ENCODE data around the gene PRSS23. TPM values are rescaled to one million over a fixed set of nuclear protein-coding genes. Genes with fewer than 3 reads are reported as not detected.

The PRSS23 gene
- total RNA-seq, 1 experiment from 2014 or later = 3.8 TPM

- H3K9ac ChIP-seq (ENCODE audit: low read length) = no peak overlapping the region
- H3K4me3 ChIP-seq (replicated peaks in 1 of 2; ENCODE audit: low read depth in 1 of 2, low read length in 2 of 2) = no peak overlapping the region
- H4K20me1 ChIP-seq (ENCODE audit: insufficient read depth) = no peaks in the 10 kb centered on the region
- H3K9me3 ChIP-seq (ENCODE audit: control insufficient read depth in 1 of 2, insufficient read depth in 1 of 2, low read depth in 1 of 2, low read length in 2 of 2) = no peaks in the 10 kb centered on the region
- BruUV-seq (replicated peaks) = no TSS peak
- no peak for ATAC-seq
- no peak for TF ChIP-seq EZH2phosphoT487 (IDR thresholded peaks at IDR 0.05; ENCODE audit: borderline replicate concordance)
- TF ChIP-seq, protein P1, sequence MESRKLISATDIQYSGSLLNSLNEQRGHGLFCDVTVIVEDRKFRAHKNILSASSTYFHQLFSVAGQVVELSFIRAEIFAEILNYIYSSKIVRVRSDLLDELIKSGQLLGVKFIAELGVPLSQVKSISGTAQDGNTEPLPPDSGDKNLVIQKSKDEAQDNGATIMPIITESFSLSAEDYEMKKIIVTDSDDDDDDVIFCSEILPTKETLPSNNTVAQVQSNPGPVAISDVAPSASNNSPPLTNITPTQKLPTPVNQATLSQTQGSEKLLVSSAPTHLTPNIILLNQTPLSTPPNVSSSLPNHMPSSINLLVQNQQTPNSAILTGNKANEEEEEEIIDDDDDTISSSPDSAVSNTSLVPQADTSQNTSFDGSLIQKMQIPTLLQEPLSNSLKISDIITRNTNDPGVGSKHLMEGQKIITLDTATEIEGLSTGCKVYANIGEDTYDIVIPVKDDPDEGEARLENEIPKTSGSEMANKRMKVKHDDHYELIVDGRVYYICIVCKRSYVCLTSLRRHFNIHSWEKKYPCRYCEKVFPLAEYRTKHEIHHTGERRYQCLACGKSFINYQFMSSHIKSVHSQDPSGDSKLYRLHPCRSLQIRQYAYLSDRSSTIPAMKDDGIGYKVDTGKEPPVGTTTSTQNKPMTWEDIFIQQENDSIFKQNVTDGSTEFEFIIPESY (IDR thresholded peaks at IDR 0.05; ENCODE audit: extremely low read depth, insufficient replicate concordance, low read length) = no peak
- no peak for TF ChIP-seq FOSL1 (IDR thresholded peaks at IDR 0.05; ENCODE audit: low read depth)
- no peak for TF ChIP-seq SP1 (IDR thresholded peaks at IDR 0.05; ENCODE audit: low read depth)
- TF ChIP-seq, protein P2, sequence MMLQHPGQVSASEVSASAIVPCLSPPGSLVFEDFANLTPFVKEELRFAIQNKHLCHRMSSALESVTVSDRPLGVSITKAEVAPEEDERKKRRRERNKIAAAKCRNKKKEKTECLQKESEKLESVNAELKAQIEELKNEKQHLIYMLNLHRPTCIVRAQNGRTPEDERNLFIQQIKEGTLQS (IDR thresholded peaks at IDR 0.05) = no peak
- TF ChIP-seq CEBPB (IDR thresholded peaks at IDR 0.05; ENCODE audit: low read depth) = no peak
- H3K27me3 ChIP-seq (ENCODE audit: insufficient read depth, low read length) = peaks cover 7% of the 10 kb centered on the region
- peaks cover under 1 to 29% of the 10 kb centered on the region in 2 experiments for H3K4me1 ChIP-seq (ENCODE audit: control insufficient read depth in 1 of 2, insufficient read depth in 2 of 2, low read length in 2 of 2)
- intact Hi-C loops (cut with micrococcal nuclease) = loop anchor here (5.0 kb wide), 3 partner anchors 63 to 198 kb away; no protein-coding TSS in a partner anchor
- H3K27ac ChIP-seq (ENCODE audit: low read depth, low read length) = no peak overlapping the region
- no peak for DNase-seq (ENCODE audit: low read depth, low spot score)
- no peaks in the 10 kb centered on the region for H3K9me2 ChIP-seq (ENCODE audit: insufficient read depth)
- ChIA-PET CTCF (no interaction called here), RAD21 (ENCODE audit: low non-redundant PET in 1 of 2, low total read pairs in 2 of 2, uncharacterized antibody in 2 of 2, unreplicated experiment in 2 of 2) (no interaction called here), POLR2A (no interaction called here)
- no peaks in the 10 kb centered on the region for H3K36me3 ChIP-seq (ENCODE audit: control insufficient read depth in 1 of 2, insufficient read depth in 2 of 2, low read length in 2 of 2)
- H3K79me2 ChIP-seq (ENCODE audit: insufficient read depth, low read length) = no peaks in the 10 kb centered on the region
- H3K4me2 ChIP-seq (ENCODE audit: low read length) = no peak overlapping the region
- no peak overlapping the region for H2AFZ ChIP-seq (ENCODE audit: low read depth, low read length, poor library complexity, severe bottlenecking)
These were observed 4.6 kb downstream of the PRSS23 start for GRCh38 chr11:86804951-86805350.

DNA sequence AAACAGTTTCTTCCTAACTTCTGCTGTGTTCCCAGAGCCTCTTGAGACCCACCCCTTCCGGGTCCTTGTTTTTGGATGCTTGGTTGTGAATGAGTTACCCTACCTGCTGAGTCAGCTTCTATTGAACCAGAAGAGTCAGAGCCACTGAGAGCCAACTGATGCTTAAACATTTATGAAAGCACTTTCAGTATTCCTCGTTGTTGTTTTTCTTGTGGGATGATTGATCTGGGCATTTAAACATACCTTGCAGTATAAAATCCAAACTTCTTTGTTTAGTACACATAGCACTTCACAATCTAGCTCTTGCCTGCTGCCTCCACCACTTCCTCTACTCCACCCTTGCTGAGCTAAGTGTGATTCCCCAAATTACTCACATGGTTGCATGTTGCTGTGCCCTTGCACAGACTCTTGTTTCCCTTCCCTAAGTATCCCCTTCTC is 5.5 kb downstream of the PRSS23 start:
- no peaks in the 10 kb centered on the region for H3K9me3 ChIP-seq (ENCODE audit: control insufficient read depth in 1 of 2, insufficient read depth in 1 of 2, low read depth in 1 of 2, low read length in 2 of 2)
- no peaks in the 10 kb centered on the region for H4K20me1 ChIP-seq (ENCODE audit: insufficient read depth)
- H3K4me3 ChIP-seq (replicated peaks in 1 of 2; ENCODE audit: low read depth in 1 of 2, low read length in 2 of 2) = no peak overlapping the region
- DNase-seq (ENCODE audit: low read depth, low spot score) (no peak), ATAC-seq (no peak)
- ChIA-PET RAD21 (ENCODE audit: low non-redundant PET in 1 of 2, low total read pairs in 2 of 2, uncharacterized antibody in 2 of 2, unreplicated experiment in 2 of 2) (no interaction called here), CTCF (interaction anchor here (1.2 to 1.5 kb wide), 2 partner anchors 197 to 349 kb away, joined by 3 to 6 read pairs; no protein-coding TSS in a partner anchor), POLR2A (no interaction called here)
- no peaks in the 10 kb centered on the region for H3K9me2 ChIP-seq (ENCODE audit: insufficient read depth)
- BruUV-seq (replicated peaks) = no TSS peak
- no peak overlapping the region for H3K9ac ChIP-seq (ENCODE audit: low read length)
- H2AFZ ChIP-seq (ENCODE audit: low read depth, low read length, poor library complexity, severe bottlenecking) = no peak overlapping the region
- no peak overlapping the region for H3K4me2 ChIP-seq (ENCODE audit: low read length)
- intact Hi-C loops (cut with micrococcal nuclease) = no loop called here
- H3K27ac ChIP-seq (ENCODE audit: low read depth, low read length) = no peak overlapping the region
- H3K79me2 ChIP-seq (ENCODE audit: insufficient read depth, low read length) = no peaks in the 10 kb centered on the region
- peaks cover 7% of the 10 kb centered on the region for H3K27me3 ChIP-seq (ENCODE audit: insufficient read depth, low read length)
- no peaks in the 10 kb centered on the region for H3K36me3 ChIP-seq (ENCODE audit: control insufficient read depth in 1 of 2, insufficient read depth in 2 of 2, low read length in 2 of 2)
- peaks cover under 1 to 24% of the 10 kb centered on the region in 2 experiments for H3K4me1 ChIP-seq (ENCODE audit: control insufficient read depth in 1 of 2, insufficient read depth in 2 of 2, low read length in 2 of 2)
- TF ChIP-seq ZNF274 (IDR thresholded peaks at IDR 0.05; ENCODE audit: low read depth, low read length) (no peak), RAD21 (IDR thresholded peaks at IDR 0.05; ENCODE audit: low read depth) (no peak), FOSL1 (IDR thresholded peaks at IDR 0.05; ENCODE audit: low read depth) (no peak), TCF7L2 (IDR thresholded peaks at IDR 0.05; ENCODE audit: borderline replicate concordance, extremely low read depth, insufficient read depth, insufficient read length) (no peak), JUND (IDR thresholded peaks at IDR 0.05) (no peak), POLR2AphosphoS5 (IDR thresholded peaks at IDR 0.05; ENCODE audit: low read depth, low read length) (no peak), REST (IDR thresholded peaks at IDR 0.05; ENCODE audit: low read depth) (no peak), ZFX (IDR thresholded peaks at IDR 0.05) (no peak), EZH2 (IDR thresholded peaks at IDR 0.05) (no peak), YY1 (IDR thresholded peaks at IDR 0.05; ENCODE audit: extremely low read depth, insufficient replicate concordance, low read depth, low read length) (no peak)
- TF ChIP-seq, protein P3, sequence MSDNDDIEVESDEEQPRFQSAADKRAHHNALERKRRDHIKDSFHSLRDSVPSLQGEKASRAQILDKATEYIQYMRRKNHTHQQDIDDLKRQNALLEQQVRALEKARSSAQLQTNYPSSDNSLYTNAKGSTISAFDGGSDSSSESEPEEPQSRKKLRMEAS (IDR thresholded peaks at IDR 0.05) = no peak
